Measurements from ENCODE around the gene PAFAH2.

GRCh38 chr1:25948641-25949040, 49.2 kb downstream of the PAFAH2 start:
- no peak for TF ChIP-seq CTCF (IDR thresholded peaks at IDR 0.05; ENCODE audit: low read depth, low read length, missing input control)
- no peak for TF ChIP-seq YY1 (IDR thresholded peaks at IDR 0.05)
- TF ChIP-seq SP1 (IDR thresholded peaks at IDR 0.05): no peak
- TF ChIP-seq, protein P1, sequence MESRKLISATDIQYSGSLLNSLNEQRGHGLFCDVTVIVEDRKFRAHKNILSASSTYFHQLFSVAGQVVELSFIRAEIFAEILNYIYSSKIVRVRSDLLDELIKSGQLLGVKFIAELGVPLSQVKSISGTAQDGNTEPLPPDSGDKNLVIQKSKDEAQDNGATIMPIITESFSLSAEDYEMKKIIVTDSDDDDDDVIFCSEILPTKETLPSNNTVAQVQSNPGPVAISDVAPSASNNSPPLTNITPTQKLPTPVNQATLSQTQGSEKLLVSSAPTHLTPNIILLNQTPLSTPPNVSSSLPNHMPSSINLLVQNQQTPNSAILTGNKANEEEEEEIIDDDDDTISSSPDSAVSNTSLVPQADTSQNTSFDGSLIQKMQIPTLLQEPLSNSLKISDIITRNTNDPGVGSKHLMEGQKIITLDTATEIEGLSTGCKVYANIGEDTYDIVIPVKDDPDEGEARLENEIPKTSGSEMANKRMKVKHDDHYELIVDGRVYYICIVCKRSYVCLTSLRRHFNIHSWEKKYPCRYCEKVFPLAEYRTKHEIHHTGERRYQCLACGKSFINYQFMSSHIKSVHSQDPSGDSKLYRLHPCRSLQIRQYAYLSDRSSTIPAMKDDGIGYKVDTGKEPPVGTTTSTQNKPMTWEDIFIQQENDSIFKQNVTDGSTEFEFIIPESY (IDR thresholded peaks at IDR 0.05): no peak
- TF ChIP-seq EGR1 (IDR thresholded peaks at IDR 0.05; ENCODE audit: low read depth in 2 of 2): no peak
- TF ChIP-seq GABPA (IDR thresholded peaks at IDR 0.05 in 1 of 2, conservative IDR thresholded peaks at IDR 0.05 in 1 of 2): no peak
- TF ChIP-seq REST (IDR thresholded peaks at IDR 0.05): no peak
- no peak for TF ChIP-seq HNF4G (IDR thresholded peaks at IDR 0.05)
- TF ChIP-seq TAF1 (conservative IDR thresholded peaks at IDR 0.05): no peak
- no peak for TF ChIP-seq RAD21 (IDR thresholded peaks at IDR 0.05)
- TF ChIP-seq, protein P2, sequence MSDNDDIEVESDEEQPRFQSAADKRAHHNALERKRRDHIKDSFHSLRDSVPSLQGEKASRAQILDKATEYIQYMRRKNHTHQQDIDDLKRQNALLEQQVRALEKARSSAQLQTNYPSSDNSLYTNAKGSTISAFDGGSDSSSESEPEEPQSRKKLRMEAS (IDR thresholded peaks at IDR 0.05): no peak

All from liver (tissue), 3 donors.